HG02588 (cell line): ENCODE results near the gene UBB.

ENCODE experiments used
- ATAC-seq: cut with Tn5 transposase; IDR thresholded peaks from one replicate; pipeline ENCODE4 v1.9.1; 2021; ENCODE audit warnings: mild to moderate bottlenecking, moderate library complexity; ENCODE audit not compliant: unreplicated experiment

UBB gene

GRCh38 chr17:16380640-16381495 lies at the start of gene UBB:
Gene UBB, plus strand, starts transcription at chr17:16381091. Its CDS starts 817 bp downstream, at chr17:16381908.
- peak; percentile 91 for ATAC-seq

- no peak for ATAC-seq
Observed at GRCh38 chr17:16338391-16338790, 42.5 kb upstream of the UBB start.

- ATAC-seq: no peak
Observed at GRCh38 chr17:16339402-16339801, 41.5 kb upstream of the UBB start.

- ATAC-seq: no peak
Observed at GRCh38 chr17:16339959-16340358, 40.9 kb upstream of the UBB start.

GRCh38 chr17:16342979-16343378 lies 37.9 kb upstream of the UBB start:
- ATAC-seq: no peak

GRCh38 chr17:16343569-16343968 lies 37.3 kb upstream of the UBB start:
- no peak for ATAC-seq

- no peak for ATAC-seq
Observed at GRCh38 chr17:16345565-16345964, 35.3 kb upstream of the UBB start.

GRCh38 chr17:16346721-16347271 lies 34.1 kb upstream of the UBB start:
- no peak for ATAC-seq

- no peak for ATAC-seq
Observed at GRCh38 chr17:16348586-16348985, 32.3 kb upstream of the UBB start.

GRCh38 chr17:16349431-16349830 lies 31.5 kb upstream of the UBB start:
- no peak for ATAC-seq

- ATAC-seq: no peak
Observed at GRCh38 chr17:16351831-16352230, 29.1 kb upstream of the UBB start.

GRCh38 chr17:16352303-16352666 lies 28.6 kb upstream of the UBB start:
- ATAC-seq: no peak

GRCh38 chr17:16352667-16353316 lies 28.1 kb upstream of the UBB start:
- ATAC-seq: peak; percentile 43

GRCh38 chr17:16353317-16354174 lies 27.3 kb upstream of the UBB start, which contains the start of gene CENPV:
Gene CENPV, minus strand, starts transcription at chr17:16353469. Its CDS starts 33 bp downstream, at chr17:16353436.
- peak; percentile 78 for ATAC-seq

GRCh38 chr17:16354585-16354984 lies 26.3 kb upstream of the UBB start:
- no peak for ATAC-seq

- ATAC-seq: no peak
Observed at GRCh38 chr17:16358394-16358793, 22.5 kb upstream of the UBB start.

- ATAC-seq: no peak
Observed at GRCh38 chr17:16361874-16362273, 19.0 kb upstream of the UBB start.

GRCh38 chr17:16363749-16364536 lies 16.9 kb upstream of the UBB start:
- ATAC-seq: peak; percentile 68

GRCh38 chr17:16364625-16365024 lies 16.3 kb upstream of the UBB start:
- no peak for ATAC-seq

GRCh38 chr17:16371742-16372141 lies 9.1 kb upstream of the UBB start:
- ATAC-seq: no peak
